WTC11 (cell line): ENCODE data around the gene SORCS2. TPM values are rescaled to one million over a fixed set of nuclear protein-coding genes. Genes with fewer than 3 reads are reported as not detected.

Source experiments
- ATAC-seq: fragments of 200-7000 bp; cut with Tn5 transposase; 2 replicates; pipeline ENCODE4 v1.10.0; 2021; ENCODE audit warnings: mild to moderate bottlenecking, moderate library complexity
- CTCF ChIA-PET: fragments of 300-600 bp; sonication (Branson Sonifier 250); formaldehyde crosslinking; loops from one replicate; lab custom pipeline; 2021; ENCODE audit warnings: antibody characterized with exemption; lab: Charles Lee
- POLR2A ChIA-PET: fragments of 350-600 bp; sonication (Branson Sonifier 250); formaldehyde crosslinking; loops from one replicate; lab custom pipeline; 2021; ENCODE audit warnings: antibody characterized with exemption; lab: Charles Lee
- DNase-seq: peaks from one replicate; pipeline ENCODE4 v3.0.0; 2021; ENCODE audit warnings: low spot score
- H3K27ac Mint-ChIP-seq: 2 replicates; pipeline ENCODE4 v1.8.0; 2021; ENCODE audit warnings: mixed read lengths
- H3K27me3 Mint-ChIP-seq: 2 replicates; pipeline ENCODE4 v1.8.0; 2021; ENCODE audit warnings: low read depth, mild to moderate bottlenecking, moderate library complexity, mixed read lengths
- H3K36me3 Mint-ChIP-seq: 2 replicates; pipeline ENCODE4 v1.8.0; 2021; ENCODE audit warnings: mixed read lengths
- H3K4me1 Mint-ChIP-seq: 2 replicates; pipeline ENCODE4 v1.8.0; 2022; ENCODE audit warnings: mixed read lengths
- H3K4me3 Mint-ChIP-seq: 2 replicates; pipeline ENCODE4 v1.8.0; 2021; ENCODE audit warnings: mild to moderate bottlenecking, moderate library complexity, mixed read lengths
- H3K9me3 Mint-ChIP-seq: 2 replicates; pipeline ENCODE4 v1.8.0; 2021; ENCODE audit warnings: mixed read lengths
- ATF1 ChIP-seq: sonication (generic); formaldehyde crosslinking; IDR thresholded peaks from 2 replicates; pipeline ENCODE4 v1.8.1; 2023; ENCODE audit warnings: mild to moderate bottlenecking, moderate library complexity, missing genetic modification reagents
- ATF3 ChIP-seq: sonication (generic); formaldehyde crosslinking; conservative IDR thresholded peaks from 2 replicates; pipeline ENCODE4 v1.8.1; 2022; ENCODE audit warnings: mild to moderate bottlenecking, missing genetic modification reagents
- E2F5 ChIP-seq: sonication (generic); formaldehyde crosslinking; IDR thresholded peaks from 2 replicates; pipeline ENCODE4 v1.8.1; 2022; ENCODE audit warnings: mild to moderate bottlenecking, moderate library complexity, missing genetic modification reagents
- ETV6 ChIP-seq: sonication (generic); formaldehyde crosslinking; IDR thresholded peaks from 2 replicates; pipeline ENCODE4 v1.8.1; 2022; ENCODE audit warnings: mild to moderate bottlenecking, missing genetic modification reagents
- FOXP1 ChIP-seq: sonication (generic); formaldehyde crosslinking; IDR thresholded peaks from 2 replicates; pipeline ENCODE4 v1.8.0; 2022; ENCODE audit warnings: missing genetic modification reagents, mild to moderate bottlenecking, moderate library complexity, borderline replicate concordance
- IRF1 ChIP-seq: sonication (generic); formaldehyde crosslinking; IDR thresholded peaks from 2 replicates; pipeline ENCODE4 v1.8.0; 2023; ENCODE audit warnings: missing genetic modification reagents
- JUN ChIP-seq: sonication (generic); formaldehyde crosslinking; IDR thresholded peaks from 2 replicates; pipeline ENCODE4 v1.8.0; 2023; ENCODE audit warnings: mild to moderate bottlenecking, missing genetic modification reagents
- MLX ChIP-seq: sonication (generic); formaldehyde crosslinking; IDR thresholded peaks from 2 replicates; pipeline ENCODE4 v1.8.1; 2023; ENCODE audit warnings: mild to moderate bottlenecking, missing genetic modification reagents, moderate library complexity
- MXD4 ChIP-seq: fragments of 250-450 bp; sonication (Bioruptor Pico); IDR thresholded peaks from 2 replicates; pipeline ENCODE4 v1.8.0; 2021; ENCODE audit warnings: mild to moderate bottlenecking, moderate library complexity, borderline replicate concordance
- NFE2L1 ChIP-seq: sonication (generic); formaldehyde crosslinking; IDR thresholded peaks from 2 replicates; pipeline ENCODE4 v1.8.1; 2023; ENCODE audit warnings: missing genetic modification reagents
- NFYB ChIP-seq: sonication (generic); formaldehyde crosslinking; conservative IDR thresholded peaks from 2 replicates; pipeline ENCODE4 v1.8.0; 2022; ENCODE audit warnings: low read depth, missing genetic modification reagents
- NR3C1 ChIP-seq: sonication (generic); formaldehyde crosslinking; conservative IDR thresholded peaks from 2 replicates; pipeline ENCODE4 v1.8.1; 2023; ENCODE audit warnings: low read depth, mild to moderate bottlenecking, missing genetic modification reagents
- SMAD4 ChIP-seq: sonication (generic); formaldehyde crosslinking; IDR thresholded peaks from 2 replicates; pipeline ENCODE4 v1.8.0; 2022; ENCODE audit warnings: mild to moderate bottlenecking, missing genetic modification reagents
- USF2 ChIP-seq: sonication (generic); formaldehyde crosslinking; IDR thresholded peaks from 2 replicates; pipeline ENCODE4 v1.8.1; 2023; ENCODE audit warnings: mild to moderate bottlenecking, missing genetic modification reagents, moderate library complexity
- ZBTB43 ChIP-seq: sonication (generic); formaldehyde crosslinking; IDR thresholded peaks from 2 replicates; pipeline ENCODE4 v1.8.1; 2023; ENCODE audit warnings: mild to moderate bottlenecking, missing genetic modification reagents
- ZMAT4 ChIP-seq: fragments of 250-450 bp; sonication (Bioruptor Pico); IDR thresholded peaks from 2 replicates; pipeline ENCODE4 v1.9.0; 2021; ENCODE audit warnings: mild to moderate bottlenecking
- ZNF232 ChIP-seq: sonication (generic); formaldehyde crosslinking; IDR thresholded peaks from 2 replicates; pipeline ENCODE4 v1.8.0; 2022; ENCODE audit warnings: mild to moderate bottlenecking, missing genetic modification reagents
- ZNF281 ChIP-seq: sonication (generic); formaldehyde crosslinking; IDR thresholded peaks from 2 replicates; pipeline ENCODE4 v1.8.0; 2023; ENCODE audit warnings: mild to moderate bottlenecking, missing genetic modification reagents
- ZNF317 ChIP-seq: sonication (generic); formaldehyde crosslinking; IDR thresholded peaks from 2 replicates; pipeline ENCODE4 v1.8.1; 2023; ENCODE audit warnings: low read depth, mild to moderate bottlenecking, moderate library complexity, missing genetic modification reagents, borderline replicate concordance
- ZNF512 ChIP-seq: sonication (generic); formaldehyde crosslinking; IDR thresholded peaks from 2 replicates; pipeline ENCODE4 v1.8.1; 2022; ENCODE audit warnings: missing genetic modification reagents, borderline replicate concordance
- ZSCAN18 ChIP-seq: fragments of 250-450 bp; sonication (Bioruptor Pico); IDR thresholded peaks from 2 replicates; pipeline ENCODE4 v2.1.2; 2022; ENCODE audit warnings: mild to moderate bottlenecking, moderate library complexity
- total RNA-seq: library from RNA; stranded (reverse); gene quantifications from 3 replicates; pipeline ENCODE4 v1.2.3, GENCODE V29; 2021

SORCS2 gene
- total RNA-seq, 1 experiment from 2014 or later = 6.6 TPM

- TF ChIP-seq USF2 (CRISPR knock-in tag) (no peak), ETV6 (no peak), ZNF232 (CRISPR knock-in tag) (no peak), E2F5 (CRISPR knock-in tag) (no peak), MXD4 (CRISPR knock-in tag) (no peak), JUN (CRISPR knock-in tag) (no peak), NFE2L1 (no peak)
- TF ChIP-seq, all 79 proteins: peak for 0
These were observed 122.9 kb downstream of the SORCS2 start (continued) for GRCh38 chr4:7315286-7315685.

GRCh38 chr4:7315935-7316334, 123.6 kb downstream of the SORCS2 start:
- Mint-ChIP-seq H3K27me3 (no peaks in the 10 kb centered on the region), H3K4me1 (peaks cover 21% of the 10 kb centered on the region), H3K4me3 (no peak overlapping the region), H3K27ac (no peak overlapping the region), H3K36me3 (peaks cover 6% of the 10 kb centered on the region), H3K9me3 (peaks cover 17% of the 10 kb centered on the region)
- ATAC-seq (no peak), DNase-seq (no peak)
- TF ChIP-seq ZNF317 (no peak), ZSCAN18 (CRISPR knock-in tag) (no peak), ZNF281 (CRISPR knock-in tag) (no peak), ZBTB43 (CRISPR knock-in tag) (no peak), FOXP1 (CRISPR knock-in tag) (no peak), IRF1 (CRISPR knock-in tag) (no peak), ATF1 (CRISPR knock-in tag) (no peak), ATF3 (no peak), NR3C1 (CRISPR knock-in tag) (no peak), ZNF512 (CRISPR knock-in tag) (no peak), ZMAT4 (no peak), MLX (no peak), SMAD4 (CRISPR knock-in tag) (no peak), NFYB (CRISPR knock-in tag) (no peak)
- POLR2A ChIA-PET = no interaction called here
- CTCF ChIA-PET = no interaction called here
